CD4-positive, alpha-beta T cell treated with Interleukin-15 for 1 hour (primary cell): ENCODE measurements around the gene NRROS.
"Not testable (repeated sequence)": the region's sequence is repeated elsewhere in the genome, so short reads cannot be mapped to it uniquely, and the experiment has no call there.

Experiments
- DNase-seq: peaks from one replicate; pipeline ENCODE4 v3.0.0-alpha.2; 2020

The NRROS gene

DNA sequence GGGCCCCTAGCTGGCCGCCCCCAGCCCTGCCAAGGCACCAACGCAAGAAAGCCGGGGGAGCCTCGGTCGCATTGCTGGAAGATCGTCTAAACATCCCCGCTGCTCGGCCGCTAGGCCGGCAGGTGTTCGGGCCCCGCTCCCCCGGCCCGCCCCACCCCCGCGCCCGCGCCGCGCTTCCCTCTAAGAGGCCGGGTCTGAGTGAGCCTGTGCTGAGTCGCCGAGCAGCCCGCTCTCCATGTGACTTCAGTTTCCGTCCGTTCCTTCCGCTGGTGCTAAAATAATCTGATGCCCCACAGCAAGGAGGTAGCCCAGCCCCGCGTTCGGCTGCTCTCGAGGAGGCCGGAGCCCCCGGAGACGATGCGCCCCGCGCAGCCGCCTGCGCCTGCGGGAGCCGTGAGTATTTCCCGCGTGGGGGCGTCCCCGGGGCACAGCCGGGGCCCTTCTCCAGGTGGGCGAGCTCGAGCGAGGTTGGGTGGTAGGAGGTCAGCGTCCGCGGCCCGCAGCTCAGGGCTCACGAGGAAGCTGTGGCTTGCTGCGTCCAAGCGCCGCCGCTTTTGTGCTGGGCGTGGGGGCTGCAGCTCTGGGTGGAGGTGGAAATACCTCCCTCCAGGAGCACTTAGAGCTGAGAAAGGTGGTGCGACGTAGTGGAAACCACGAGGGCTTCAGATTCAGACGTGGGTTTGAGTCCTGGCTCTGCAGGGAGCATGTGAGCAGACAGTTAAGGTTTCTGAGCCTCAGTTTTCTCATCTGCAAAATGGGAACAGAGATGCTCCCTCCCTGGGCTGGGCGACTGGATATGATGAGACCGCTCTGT, at the start of gene NRROS:
Gene NRROS (plus strand): TSS at position 212 of the 814 bp plus-strand sequence. CDS start 14,846 bp downstream, outside the sequence.
- peak; percentile 80 for DNase-seq

- no peak for DNase-seq
These were observed 49.2 kb upstream of the NRROS start for GRCh38 chr3:196590279-196590678.

DNA sequence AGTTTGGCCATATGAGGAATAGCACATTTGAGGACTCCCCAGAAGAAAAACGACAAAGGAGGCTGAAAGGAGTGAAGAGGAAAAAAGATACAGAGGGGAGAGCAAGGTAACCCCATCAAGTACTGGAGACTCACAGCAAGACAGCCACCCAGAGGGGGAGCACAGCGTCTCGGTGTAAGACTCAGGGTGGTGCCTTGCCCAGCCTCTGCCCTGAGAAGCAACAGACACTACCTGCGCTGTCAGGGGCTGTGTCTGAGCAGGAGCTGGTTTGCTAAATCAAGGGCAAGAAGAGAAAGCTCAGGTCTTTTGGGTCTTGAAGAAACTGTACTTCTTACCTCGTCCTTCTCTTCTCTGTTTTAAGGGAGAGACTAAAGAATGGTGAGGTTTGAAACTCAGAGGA, 43.1 kb upstream of the NRROS start:
- no peak for DNase-seq

DNA sequence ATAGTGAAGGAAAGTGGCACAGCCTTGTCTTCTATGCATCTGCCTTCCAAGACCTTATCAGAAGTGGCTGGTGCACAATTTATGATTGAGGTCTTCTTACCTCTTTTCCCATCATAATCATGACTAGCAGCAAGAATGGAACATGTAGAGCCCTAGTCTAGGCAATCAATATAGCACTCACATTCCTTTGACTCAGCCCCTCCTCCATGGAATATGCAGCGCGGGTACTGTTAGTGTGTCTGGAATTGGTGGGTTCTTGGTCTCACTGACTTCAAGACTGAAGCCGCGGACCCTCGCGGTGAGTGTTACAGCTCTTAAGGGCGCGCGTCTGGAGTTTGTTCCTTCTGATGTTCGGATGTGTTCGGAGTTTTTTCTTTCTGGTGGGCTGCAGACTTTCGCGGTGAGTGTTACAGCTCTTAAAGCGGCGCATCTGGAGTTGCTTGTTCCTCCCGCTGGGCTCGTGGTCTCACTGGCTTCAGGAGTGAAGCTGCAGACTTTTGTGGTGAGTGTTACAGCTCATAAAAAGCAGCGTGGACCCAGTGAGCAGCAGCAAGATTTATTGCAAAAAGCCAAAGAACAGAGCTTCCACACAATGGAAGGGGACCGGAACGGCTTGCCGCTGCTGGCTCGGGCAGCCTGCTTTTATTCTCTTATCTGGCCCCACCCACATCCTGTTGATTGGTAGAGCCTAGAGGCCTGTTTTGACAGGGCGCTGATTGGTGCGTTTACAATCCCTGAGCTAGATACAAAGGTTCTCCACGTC, 41.3 kb upstream of the NRROS start:
- peak; percentile 72 for DNase-seq

DNA sequence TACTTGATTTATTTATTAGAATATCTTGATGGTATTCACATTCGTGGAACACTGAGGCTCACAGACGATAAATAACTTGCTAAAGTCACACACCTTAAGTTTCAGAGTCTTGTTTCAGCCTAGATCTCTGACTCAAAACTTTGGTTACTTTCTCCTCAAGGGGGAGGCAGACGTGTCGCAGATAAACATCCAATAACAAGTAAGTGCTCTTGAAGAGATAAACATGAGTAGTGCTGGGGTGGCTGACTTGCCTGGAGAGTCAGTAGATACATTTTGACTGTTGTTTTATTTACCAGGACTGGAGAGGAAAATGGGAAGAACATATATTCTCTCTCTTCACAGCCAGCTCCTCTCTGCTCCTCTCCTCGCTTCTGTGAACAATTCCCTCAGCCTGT, 39.8 kb upstream of the NRROS start:
- DNase-seq = no peak

DNA sequence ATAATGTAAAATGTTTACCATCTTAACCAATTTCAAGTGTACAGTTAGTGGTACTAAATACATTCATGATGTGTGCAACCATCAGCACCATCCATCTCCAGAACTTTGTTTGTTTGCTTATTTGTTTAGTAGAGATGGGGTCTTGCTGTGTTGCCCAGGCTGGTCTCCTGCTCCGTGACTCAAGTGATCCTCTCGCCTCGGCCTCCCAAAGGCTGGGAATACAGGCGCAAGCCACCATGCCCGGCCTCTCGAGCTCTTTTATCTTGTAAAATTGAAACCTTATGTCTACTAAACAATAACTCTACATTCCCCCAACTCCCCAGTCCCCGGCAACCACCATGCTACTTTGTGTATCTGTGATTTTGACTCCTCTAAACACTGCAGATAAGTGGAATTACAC, 39.1 kb upstream of the NRROS start:
- no peak for DNase-seq

- no peak for DNase-seq
These were observed 36.8 kb upstream of the NRROS start for GRCh38 chr3:196602673-196603072.

DNA sequence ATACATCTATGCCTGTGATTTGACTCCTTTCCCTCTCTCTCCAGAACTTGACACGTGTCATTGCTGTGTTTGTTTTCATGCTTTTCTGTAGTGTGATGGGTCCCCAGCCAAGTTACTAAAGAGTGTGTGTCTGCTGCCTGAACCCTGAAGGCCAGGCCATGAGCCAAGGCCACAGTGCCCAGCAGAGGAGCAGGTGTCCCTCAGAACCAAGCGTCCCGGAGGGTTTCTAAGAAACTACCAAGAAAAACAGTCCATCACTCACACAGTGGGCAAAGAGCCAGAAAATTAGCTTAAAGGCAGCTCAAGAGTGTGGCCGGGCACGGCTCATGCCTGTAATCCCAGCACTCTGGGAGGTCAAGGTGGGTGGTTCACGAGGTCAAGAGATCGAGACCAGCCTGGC, 35.8 kb upstream of the NRROS start:
- DNase-seq = no peak

DNA sequence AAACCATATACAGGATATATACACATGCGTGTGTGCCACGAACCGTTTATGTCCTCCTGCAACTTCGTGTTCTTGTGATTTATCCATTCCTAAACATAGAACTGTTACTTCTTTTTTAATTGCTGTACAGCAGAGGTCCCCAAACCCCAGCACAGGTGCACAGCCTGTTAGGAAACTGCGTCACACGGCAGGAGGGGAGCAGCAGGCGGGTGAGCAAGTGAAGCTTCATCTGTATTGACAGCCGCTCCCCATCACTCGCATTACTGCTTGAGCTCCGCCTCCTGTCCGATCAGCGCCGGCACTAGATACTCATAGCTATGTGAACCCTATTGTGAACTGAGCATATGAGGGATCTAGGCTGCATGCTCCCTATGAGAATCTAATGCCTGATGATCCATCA, 34.9 kb upstream of the NRROS start:
- DNase-seq = peak; percentile 81

- DNase-seq = no peak
These were observed 30.8 kb upstream of the NRROS start for GRCh38 chr3:196608693-196609092.

GRCh38 chr3:196609343-196609775, 30.1 kb upstream of the NRROS start:
- peak; percentile 91 for DNase-seq

DNA sequence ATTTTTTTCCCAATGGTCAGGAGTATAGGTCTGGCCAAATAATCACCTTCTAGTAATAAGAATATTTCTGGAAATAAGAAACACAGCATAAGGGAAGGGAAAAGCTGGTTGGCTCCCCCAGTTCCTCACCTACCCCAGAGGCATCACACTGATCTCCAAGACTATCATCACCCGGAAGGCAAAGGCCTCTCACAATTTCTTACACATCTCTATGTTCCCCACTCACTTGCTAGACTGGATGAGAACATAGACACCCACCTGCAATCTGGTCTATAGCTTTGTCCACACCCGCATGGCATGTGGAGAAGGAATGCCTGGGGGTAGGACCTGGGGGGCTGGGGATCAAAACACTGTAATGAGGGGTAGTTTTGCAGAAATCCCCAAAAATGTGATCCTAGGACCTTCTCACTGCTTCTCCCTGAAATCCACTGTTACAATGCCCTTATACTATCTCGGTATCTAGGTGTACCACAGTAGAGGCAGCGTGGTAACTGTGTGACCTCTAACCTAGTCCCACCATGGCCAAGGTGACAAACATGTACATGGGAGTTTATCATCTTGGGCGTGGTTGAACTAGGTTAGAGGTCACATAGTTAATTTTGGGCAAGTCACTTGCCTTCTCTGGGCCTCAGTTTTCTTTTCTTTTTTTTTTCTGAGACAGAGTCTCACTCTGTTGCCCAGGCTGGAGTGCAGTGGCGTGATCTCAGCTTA, 29.5 kb upstream of the NRROS start:
- DNase-seq = no peak

DNA sequence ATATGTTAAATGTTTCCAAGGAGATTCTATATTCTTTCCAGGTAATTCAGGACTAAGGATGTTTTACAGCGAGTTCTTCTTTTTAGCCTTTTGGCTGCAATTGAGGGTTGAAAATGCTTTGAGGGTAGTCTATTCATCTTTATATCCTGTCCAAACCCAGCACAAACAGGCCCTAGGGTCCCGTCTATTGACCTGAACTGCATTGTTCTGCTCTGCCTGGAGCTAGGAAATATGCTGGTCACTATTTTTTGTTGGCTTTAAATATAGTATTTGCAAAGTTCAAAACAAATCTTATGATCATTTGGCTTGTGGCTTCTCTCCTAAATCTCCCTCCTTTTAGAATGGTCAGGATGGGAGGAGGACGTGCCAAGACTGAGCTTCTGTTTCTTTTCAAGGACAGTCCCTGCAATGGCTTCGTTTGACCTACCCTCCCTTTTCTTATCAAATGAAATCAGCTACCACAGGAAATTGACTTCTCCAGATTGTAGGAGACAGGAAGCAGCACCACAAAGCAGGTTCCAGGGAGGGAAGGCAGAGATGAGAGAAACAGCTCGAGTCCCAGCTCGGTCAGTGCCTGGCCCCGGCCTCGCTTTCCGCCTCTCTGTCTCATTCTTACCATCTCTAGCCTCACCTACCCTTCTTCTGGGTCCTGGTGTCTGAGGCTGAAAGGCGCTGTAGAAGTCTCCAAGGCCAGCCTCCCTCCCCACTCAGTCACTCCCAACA, 27.6 kb upstream of the NRROS start:
- DNase-seq = no peak

- not testable (repeated sequence) for DNase-seq
These were observed 24.3 kb upstream of the NRROS start for GRCh38 chr3:196615234-196615633.

GRCh38 chr3:196617256-196617655, 22.2 kb upstream of the NRROS start:
- no peak for DNase-seq

GRCh38 chr3:196619223-196619622, 20.3 kb upstream of the NRROS start:
- no peak for DNase-seq

GRCh38 chr3:196619627-196620026, 19.9 kb upstream of the NRROS start:
- DNase-seq = not testable (repeated sequence)

- DNase-seq = peak; percentile 73
These were observed 19.3 kb upstream of the NRROS start for GRCh38 chr3:196620161-196620604.

DNA sequence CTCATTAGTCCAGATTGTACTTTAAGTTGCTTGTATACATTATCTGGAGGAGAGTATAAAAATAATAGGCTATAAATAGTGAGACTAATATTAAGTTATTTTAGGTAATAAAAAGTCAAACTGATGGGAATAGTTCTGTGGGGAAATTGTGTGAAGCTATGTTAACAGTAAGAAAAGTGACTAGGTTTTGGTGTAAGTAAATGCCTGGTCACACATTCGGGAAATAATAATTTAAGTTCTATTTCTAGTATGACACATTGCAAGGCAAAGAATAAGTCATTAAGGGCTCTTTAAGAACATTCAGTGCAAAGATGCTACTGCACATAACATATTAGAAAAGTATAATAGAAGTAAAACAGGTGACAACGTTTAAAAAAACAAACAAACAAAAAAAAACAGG, 18.8 kb upstream of the NRROS start:
- no peak for DNase-seq

DNA sequence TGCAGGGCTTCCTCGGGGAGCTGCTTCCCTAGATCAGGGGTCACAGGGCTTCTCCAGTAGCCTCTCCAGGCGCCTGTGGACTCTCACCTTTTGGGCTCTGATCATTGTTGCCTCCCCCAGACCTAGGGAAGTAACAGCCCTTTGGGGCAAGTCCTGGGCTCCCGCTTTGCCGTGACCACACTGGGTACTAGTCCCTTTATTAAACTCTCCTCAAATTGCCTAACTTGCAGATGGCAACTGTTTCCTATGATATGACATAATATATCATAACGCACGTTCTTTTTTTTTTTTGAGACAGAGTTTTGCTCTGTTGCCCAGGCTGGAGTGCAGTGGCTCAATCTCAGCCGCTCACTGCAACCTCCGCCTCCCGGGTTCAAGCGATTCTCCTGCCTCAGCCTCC, 17.9 kb upstream of the NRROS start:
- DNase-seq = no peak

- peak; percentile 63 for DNase-seq
These were observed 15.3 kb upstream of the NRROS start for GRCh38 chr3:196624067-196624790.

- peak; percentile 44 for DNase-seq
These were observed 14.6 kb upstream of the NRROS start for GRCh38 chr3:196624907-196625306.
